PC-9 (cell line): ENCODE measurements around the gene LIPG. TPM values are rescaled to one million over a fixed set of nuclear protein-coding genes. Genes with fewer than 3 reads are reported as not detected.
A peak's percentile ranks its signal among the peaks of the same experiment; 100 is the strongest.

Experiments
- BruUV-seq: library from RNA; stranded (reverse); fragments of 400-500 nt; replicated peaks from 2 replicates; lab custom pipeline; 2021; lab: Mats Ljungman, UMichigan
- CTCF ChIA-PET: fragments of 300-600 bp; sonication (Branson Sonifier 250); formaldehyde crosslinking; loops from one replicate; lab custom pipeline; 2022; ENCODE audit warnings: antibody characterized with exemption; lab: Charles Lee
- POLR2A ChIA-PET: fragments of 300-600 bp; sonication (Branson Sonifier 250); formaldehyde crosslinking; loops from one replicate; lab custom pipeline; 2022; ENCODE audit warnings: antibody characterized with exemption; ENCODE audit not compliant: unreplicated experiment; lab: Charles Lee
- DNase-seq, 2 experiments: peaks; one replicate each; pipeline versions ENCODE4 v3.0.0 to v3.0.0-alpha.2; 2015 to 2022; ENCODE audit warnings: mixed read lengths in 1 of 2
- H2AFZ ChIP-seq: fragments of 200-600 bp; sonication (generic); 2 replicates; pipeline ENCODE4 v1.8.1; 2017; ENCODE audit warnings: antibody characterized with exemption
- H3F3A ChIP-seq: fragments of 200-600 bp; sonication (generic); 2 replicates; pipeline ENCODE4 v1.8.1; 2017; ENCODE audit warnings: antibody characterized with exemption, mild to moderate bottlenecking, low read depth; ENCODE audit not compliant: insufficient read depth
- H3K27ac ChIP-seq: fragments of 200-600 bp; sonication (generic); 2 replicates; pipeline ENCODE4 v1.6.1; 2016; ENCODE audit warnings: mixed run types
- H3K27me3 ChIP-seq: fragments of 200-600 bp; sonication (generic); 2 replicates; pipeline ENCODE4 v1.6.1; 2016; ENCODE audit warnings: low read depth, mixed run types; ENCODE audit not compliant: insufficient read depth
- H3K36me3 ChIP-seq: fragments of 200-600 bp; sonication (generic); 2 replicates; pipeline ENCODE4 v1.6.1; 2016; ENCODE audit warnings: low read depth, mixed run types
- H3K4me1 ChIP-seq: fragments of 200-600 bp; sonication (generic); replicated peaks from 2 replicates; pipeline ENCODE4 v1.6.1; 2016; ENCODE audit warnings: mixed run types; ENCODE audit not compliant: insufficient read depth
- H3K4me2 ChIP-seq: fragments of 200-600 bp; sonication (generic); 2 replicates; pipeline ENCODE4 v1.6.1; 2017; ENCODE audit warnings: mixed run types
- H3K4me3 ChIP-seq: fragments of 200-600 bp; sonication (generic); 2 replicates; pipeline ENCODE4 v1.6.1; 2016; ENCODE audit warnings: mixed run types
- H3K79me2 ChIP-seq: fragments of 200-600 bp; sonication (generic); 2 replicates; pipeline ENCODE4 v1.6.1; 2017; ENCODE audit warnings: low read depth, mixed run types
- H3K9me2 ChIP-seq: fragments of 200-600 bp; sonication (generic); 2 replicates; pipeline ENCODE4 v1.8.1; 2017; ENCODE audit warnings: mild to moderate bottlenecking; ENCODE audit not compliant: insufficient read depth
- H3K9me3 ChIP-seq: fragments of 200-600 bp; sonication (generic); 2 replicates; pipeline ENCODE4 v1.8.1; 2016; ENCODE audit warnings: low read depth; ENCODE audit not compliant: insufficient read depth
- H4K20me1 ChIP-seq: fragments of 200-600 bp; sonication (generic); 2 replicates; pipeline ENCODE4 v1.8.1; 2017; ENCODE audit not compliant: insufficient read depth
- EZH2 ChIP-seq: fragments of 200-600 bp; sonication (generic); IDR thresholded peaks from 2 replicates; pipeline ENCODE4 v1.8.0; 2017; ENCODE audit warnings: antibody characterized with exemption, low read depth
- intact Hi-C: fragments of 100-400 bp; cut with micrococcal nuclease; formaldehyde crosslinking; loops from one replicate; pipeline ENCODE4 v1.10.0; 2022; ENCODE audit not compliant: unreplicated experiment
- total RNA-seq: library from RNA; stranded (reverse); gene quantifications from 2 replicates; pipeline ENCODE4 v1.2.3, GENCODE V29; 2021
- TF ChIP-seq, protein P1 (sequence below): fragments of 200-600 bp; sonication (generic); conservative IDR thresholded peaks from 2 replicates; pipeline ENCODE4 v1.6.1; 2017; ENCODE audit warnings: mixed run types, antibody characterized with exemption, mild to moderate bottlenecking, moderate library complexity

LIPG gene
- total RNA-seq, 1 experiment from 2014 or later = 30.9 TPM

DNA sequence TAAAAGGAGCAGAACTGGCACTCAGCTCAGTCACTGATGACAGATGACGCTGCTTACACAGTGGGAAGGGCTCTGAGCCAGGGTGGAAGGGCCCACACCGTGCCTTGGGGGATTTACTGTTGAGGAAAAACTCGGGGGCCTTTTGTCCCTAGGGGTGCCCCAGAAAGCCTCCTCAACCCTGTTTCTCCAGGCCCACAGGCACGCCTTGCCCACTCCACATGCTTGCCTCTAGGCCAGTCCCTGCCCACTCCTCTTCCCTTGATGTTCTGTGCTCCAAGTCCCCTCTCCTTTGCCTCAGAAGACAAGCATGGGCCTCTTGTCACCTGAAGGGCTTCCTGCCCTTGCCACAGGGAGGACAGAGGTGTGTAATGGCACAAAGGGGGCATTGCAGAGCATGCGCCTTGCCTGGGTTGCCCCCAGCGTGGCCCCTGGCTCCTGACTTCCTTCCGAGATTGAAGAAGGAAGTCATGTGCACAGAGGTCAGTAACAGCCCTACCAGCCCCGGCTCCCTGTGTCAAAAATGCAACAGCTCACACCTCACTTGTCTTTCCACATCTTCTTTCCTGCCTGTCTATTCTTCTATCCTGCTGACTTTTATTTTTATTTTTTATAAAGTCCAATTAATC lies 65.1 kb downstream of the LIPG start:
- TF ChIP-seq EZH2 = no peak
- TF ChIP-seq, protein P1, sequence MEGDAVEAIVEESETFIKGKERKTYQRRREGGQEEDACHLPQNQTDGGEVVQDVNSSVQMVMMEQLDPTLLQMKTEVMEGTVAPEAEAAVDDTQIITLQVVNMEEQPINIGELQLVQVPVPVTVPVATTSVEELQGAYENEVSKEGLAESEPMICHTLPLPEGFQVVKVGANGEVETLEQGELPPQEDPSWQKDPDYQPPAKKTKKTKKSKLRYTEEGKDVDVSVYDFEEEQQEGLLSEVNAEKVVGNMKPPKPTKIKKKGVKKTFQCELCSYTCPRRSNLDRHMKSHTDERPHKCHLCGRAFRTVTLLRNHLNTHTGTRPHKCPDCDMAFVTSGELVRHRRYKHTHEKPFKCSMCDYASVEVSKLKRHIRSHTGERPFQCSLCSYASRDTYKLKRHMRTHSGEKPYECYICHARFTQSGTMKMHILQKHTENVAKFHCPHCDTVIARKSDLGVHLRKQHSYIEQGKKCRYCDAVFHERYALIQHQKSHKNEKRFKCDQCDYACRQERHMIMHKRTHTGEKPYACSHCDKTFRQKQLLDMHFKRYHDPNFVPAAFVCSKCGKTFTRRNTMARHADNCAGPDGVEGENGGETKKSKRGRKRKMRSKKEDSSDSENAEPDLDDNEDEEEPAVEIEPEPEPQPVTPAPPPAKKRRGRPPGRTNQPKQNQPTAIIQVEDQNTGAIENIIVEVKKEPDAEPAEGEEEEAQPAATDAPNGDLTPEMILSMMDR = no peak
- BruUV-seq = no TSS peak
- Histone ChIP-seq H3K79me2 (no peaks in the 10 kb centered on the region), H3K9me2 (no peaks in the 10 kb centered on the region), H3K9me3 (no peaks in the 10 kb centered on the region), H3K4me3 (no peak overlapping the region), H3F3A (peaks cover 15% of the 10 kb centered on the region; the same call in 1 of the 2 replicates), H3K4me1 (peaks cover 58% of the 10 kb centered on the region), H2AFZ (no peak overlapping the region), H4K20me1 (no peaks in the 10 kb centered on the region), H3K36me3 (no peaks in the 10 kb centered on the region), H3K27me3 (no peaks in the 10 kb centered on the region), H3K27ac (no peak overlapping the region), H3K4me2 (no peak overlapping the region)
- ChIA-PET POLR2A (no interaction called here), CTCF (no interaction called here)
- DNase-seq = no peak
- intact Hi-C loops = no loop called here

DNA sequence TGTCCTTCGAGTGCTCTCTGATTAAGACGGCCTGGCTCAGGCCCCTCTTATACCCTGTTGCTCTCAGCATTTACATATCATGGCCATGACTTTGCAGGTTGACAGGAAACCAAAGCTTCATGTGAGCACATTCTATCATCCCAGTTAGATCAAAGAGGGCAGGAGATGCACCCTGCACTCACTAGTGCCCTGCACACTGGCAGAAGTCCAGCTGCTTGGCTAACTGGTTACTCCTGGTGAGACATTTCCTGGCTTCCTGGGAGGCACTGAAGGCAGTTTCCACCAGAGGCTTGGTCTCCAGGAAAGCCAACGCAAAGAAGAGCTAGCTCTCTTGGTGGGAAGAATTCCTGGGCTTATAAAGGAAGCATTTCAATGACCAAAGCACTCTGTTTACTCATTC lies 66.3 kb downstream of the LIPG start:
- no peaks in the 10 kb centered on the region for H3K36me3 ChIP-seq
- H3K9me3 ChIP-seq = no peaks in the 10 kb centered on the region
- POLR2A ChIA-PET = interaction anchor here (0.6 to 0.7 kb wide), 2 partner anchors 19 to 287 kb away, joined by 5 to 7 read pairs; no protein-coding TSS in a partner anchor
- peaks cover 15% of the 10 kb centered on the region; the same call in 1 of the 2 replicates for H3F3A ChIP-seq
- no peaks in the 10 kb centered on the region for H4K20me1 ChIP-seq
- TF ChIP-seq, protein P1 = no peak
- no peak for TF ChIP-seq EZH2
- H3K4me2 ChIP-seq = peak overlapping the region; percentile 38
- no peak overlapping the region for H2AFZ ChIP-seq
- peak overlapping the region; percentile 29 for H3K27ac ChIP-seq
- no TSS peak for BruUV-seq
- DNase-seq = peak; percentile 37 to 82
- CTCF ChIA-PET = no interaction called here
- no peaks in the 10 kb centered on the region for H3K9me2 ChIP-seq
- H3K4me3 ChIP-seq = no peak overlapping the region
- peaks cover 57% of the 10 kb centered on the region for H3K4me1 ChIP-seq
- no peaks in the 10 kb centered on the region for H3K27me3 ChIP-seq
- intact Hi-C loops = no loop called here
- no peaks in the 10 kb centered on the region for H3K79me2 ChIP-seq

DNA sequence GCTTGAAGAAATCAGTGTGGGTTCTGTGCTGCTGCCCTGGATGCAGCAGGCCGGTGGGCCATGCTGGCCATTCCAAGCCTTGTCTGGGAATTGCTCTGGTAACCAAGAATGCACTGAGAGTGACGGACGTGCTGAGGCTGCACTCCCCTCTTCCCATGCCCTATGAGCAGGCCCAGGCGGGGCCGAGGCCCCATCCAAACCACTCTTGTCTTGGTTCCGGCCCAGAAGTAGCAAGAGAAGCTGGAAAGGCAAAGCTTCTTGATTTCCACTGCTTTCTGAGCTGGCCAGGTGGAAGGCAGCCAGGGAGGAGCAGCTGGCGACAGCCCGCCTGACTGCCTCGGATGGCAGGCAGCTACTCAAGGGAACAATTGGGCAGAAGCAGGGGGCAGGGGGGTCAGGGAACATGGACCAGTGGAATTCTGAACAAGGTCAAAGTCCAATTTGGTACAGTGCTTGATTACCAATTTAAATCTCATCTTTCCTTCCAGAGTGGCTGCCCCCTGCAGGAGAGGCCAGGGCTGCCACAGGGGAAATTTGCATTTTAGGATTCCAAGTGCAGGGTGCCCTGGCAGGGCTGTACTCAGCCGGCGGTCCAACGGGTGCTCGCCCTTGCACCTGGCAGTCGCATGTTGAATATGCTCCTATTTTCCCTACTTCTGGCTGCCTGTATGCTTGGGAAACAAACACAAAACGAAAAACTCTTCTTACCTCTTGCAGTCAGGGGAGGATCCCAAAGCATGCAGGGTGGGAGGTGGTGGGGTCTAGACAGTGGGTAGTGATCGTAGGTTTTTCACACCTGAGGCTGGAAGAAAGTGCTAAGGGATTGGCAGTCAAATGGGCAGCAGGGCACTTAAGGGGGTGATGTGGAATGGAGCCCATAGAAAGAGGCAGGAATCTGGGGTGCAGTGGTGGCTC lies 67.3 kb downstream of the LIPG start:
- Histone ChIP-seq H3K4me2 (peak overlapping the region; percentile 38; the same call in 1 of the 2 replicates), H3K36me3 (no peaks in the 10 kb centered on the region), H3F3A (peaks cover 14% of the 10 kb centered on the region; the same call in 1 of the 2 replicates), H3K9me2 (no peaks in the 10 kb centered on the region), H3K4me1 (peaks cover 56% of the 10 kb centered on the region), H4K20me1 (no peaks in the 10 kb centered on the region), H3K4me3 (no peak overlapping the region), H3K27me3 (no peaks in the 10 kb centered on the region), H3K79me2 (no peaks in the 10 kb centered on the region), H3K9me3 (no peaks in the 10 kb centered on the region), H3K27ac (no peak overlapping the region; the same call in 1 of the 2 replicates), H2AFZ (no peak overlapping the region)
- CTCF ChIA-PET = no interaction called here
- TF ChIP-seq EZH2 = no peak
- TF ChIP-seq, protein P1 = no peak
- intact Hi-C loops = no loop called here
- BruUV-seq = no TSS peak
- POLR2A ChIA-PET = no interaction called here
- DNase-seq = no peak
